Breast epithelium (tissue), 3 donors: ENCODE results near the gene THOC6.

Experiments
- POLR2A ChIP-seq: fragments of 450-650 bp; IDR thresholded peaks from one replicate; pipeline ENCODE4 v1.6.1; 2016; ENCODE audit warnings: antibody characterized with exemption, mild to moderate bottlenecking, moderate library complexity
- TF ChIP-seq, protein P1 (sequence below), 3 donors: fragments of 450-650 bp; IDR thresholded peaks; one replicate each; pipeline ENCODE4 v1.5.1; 2016 to 2017; ENCODE audit warnings: antibody characterized with exemption in 3 of 3, mild to moderate bottlenecking in 3 of 3, moderate library complexity in 3 of 3

DNA sequence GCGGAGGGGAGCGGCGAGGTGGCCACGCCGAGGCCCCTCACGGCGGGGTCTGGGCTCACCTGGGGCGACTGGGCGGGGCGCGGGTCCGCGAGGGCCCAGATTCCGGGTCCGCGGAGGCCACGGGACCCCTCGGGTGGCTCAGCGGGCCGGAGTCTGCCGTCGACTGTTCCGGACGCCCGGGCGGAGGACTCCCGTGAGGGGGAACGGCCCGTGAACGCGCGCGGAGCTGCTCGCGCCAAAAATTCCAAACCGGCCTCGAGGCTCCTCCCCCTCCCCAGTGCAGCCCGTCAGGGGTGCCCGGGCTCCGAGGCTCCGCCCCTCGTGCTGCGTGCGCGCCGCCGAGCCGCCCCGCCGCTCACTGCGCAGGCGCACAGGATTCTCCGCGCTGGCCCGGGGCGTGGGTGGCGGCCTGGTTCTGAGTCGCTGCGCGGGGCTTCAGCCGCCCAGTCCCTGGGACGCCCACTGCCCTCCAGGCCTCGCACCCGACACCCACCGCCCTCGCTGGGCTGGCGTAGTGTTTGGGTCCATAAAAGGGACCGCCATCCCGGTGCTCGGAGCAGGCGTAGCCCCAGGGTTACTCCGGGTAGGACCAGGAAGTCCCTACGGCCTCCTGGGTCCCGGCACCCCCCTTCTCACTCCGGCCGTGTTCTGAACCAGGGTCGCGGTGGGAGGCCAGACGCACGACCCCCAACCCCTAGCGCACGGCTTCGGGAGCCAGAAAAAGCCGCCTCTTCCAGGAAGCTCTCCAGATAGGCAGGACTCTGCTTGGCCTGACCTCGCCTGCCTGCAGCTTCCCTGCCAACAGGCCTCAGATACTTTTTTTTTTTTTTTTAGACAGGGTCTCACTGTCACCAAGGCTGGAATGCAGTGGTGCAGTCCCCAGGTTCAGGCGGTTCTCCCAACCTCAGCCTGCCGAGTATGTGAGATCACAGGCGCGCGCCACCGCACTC, 43.3 kb upstream of the THOC6 start, which contains the start of gene PKMYT1:
- TF ChIP-seq POLR2A: peak; percentile 82
- TF ChIP-seq, protein P1, sequence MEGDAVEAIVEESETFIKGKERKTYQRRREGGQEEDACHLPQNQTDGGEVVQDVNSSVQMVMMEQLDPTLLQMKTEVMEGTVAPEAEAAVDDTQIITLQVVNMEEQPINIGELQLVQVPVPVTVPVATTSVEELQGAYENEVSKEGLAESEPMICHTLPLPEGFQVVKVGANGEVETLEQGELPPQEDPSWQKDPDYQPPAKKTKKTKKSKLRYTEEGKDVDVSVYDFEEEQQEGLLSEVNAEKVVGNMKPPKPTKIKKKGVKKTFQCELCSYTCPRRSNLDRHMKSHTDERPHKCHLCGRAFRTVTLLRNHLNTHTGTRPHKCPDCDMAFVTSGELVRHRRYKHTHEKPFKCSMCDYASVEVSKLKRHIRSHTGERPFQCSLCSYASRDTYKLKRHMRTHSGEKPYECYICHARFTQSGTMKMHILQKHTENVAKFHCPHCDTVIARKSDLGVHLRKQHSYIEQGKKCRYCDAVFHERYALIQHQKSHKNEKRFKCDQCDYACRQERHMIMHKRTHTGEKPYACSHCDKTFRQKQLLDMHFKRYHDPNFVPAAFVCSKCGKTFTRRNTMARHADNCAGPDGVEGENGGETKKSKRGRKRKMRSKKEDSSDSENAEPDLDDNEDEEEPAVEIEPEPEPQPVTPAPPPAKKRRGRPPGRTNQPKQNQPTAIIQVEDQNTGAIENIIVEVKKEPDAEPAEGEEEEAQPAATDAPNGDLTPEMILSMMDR (IDR thresholded peaks at IDR 0.05): no peak
